GM21381 (cell line): ENCODE measurements around the gene ADAMTS13.
"Not testable (repeated sequence)": the region's sequence is repeated elsewhere in the genome, so short reads cannot be mapped to it uniquely, and the experiment has no call there.

Experiments used
- ATAC-seq: cut with Tn5 transposase; IDR thresholded peaks from one replicate; pipeline ENCODE4 v1.9.1; 2021; ENCODE audit warnings: mild to moderate bottlenecking, moderate library complexity; ENCODE audit not compliant: unreplicated experiment

The ADAMTS13 gene

DNA sequence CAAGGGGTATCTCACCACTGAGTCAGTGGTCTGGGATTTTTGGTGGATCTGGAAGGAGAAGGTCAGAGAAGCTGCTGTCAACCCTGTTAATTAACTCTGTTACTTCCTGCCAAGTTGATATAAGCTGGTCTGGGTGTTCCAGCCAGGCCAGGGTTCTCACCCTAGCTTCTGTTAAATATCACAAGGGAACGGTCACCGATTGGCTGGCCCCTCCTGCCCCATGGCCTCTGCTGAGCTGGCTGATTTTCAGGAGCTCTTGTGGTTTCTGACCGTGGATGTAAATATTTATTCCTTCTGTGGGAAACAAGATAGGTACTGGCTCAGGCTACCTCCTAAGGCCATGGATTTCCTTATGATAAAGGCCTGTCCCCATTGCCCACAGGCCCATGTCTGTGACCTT, 1.0 kb downstream of the ADAMTS13 start:
- ATAC-seq = no peak

DNA sequence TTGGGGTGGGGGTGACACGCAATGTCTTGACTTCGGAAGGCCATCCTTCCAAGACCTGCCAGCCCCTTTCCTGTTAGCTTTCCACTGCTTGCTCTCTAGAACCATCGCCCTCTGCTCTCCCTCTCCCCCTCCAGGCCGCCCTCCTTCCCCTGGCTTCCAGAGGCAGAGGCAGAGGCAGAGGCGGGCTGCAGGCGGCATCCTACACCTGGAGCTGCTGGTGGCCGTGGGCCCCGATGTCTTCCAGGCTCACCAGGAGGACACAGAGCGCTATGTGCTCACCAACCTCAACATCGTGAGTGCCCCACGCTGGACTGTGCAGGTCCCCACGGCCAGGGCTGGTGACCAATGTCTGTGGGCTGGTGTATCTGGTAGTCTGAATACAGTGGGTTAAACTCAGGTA, 2.0 kb downstream of the ADAMTS13 start:
- ATAC-seq = no peak

DNA sequence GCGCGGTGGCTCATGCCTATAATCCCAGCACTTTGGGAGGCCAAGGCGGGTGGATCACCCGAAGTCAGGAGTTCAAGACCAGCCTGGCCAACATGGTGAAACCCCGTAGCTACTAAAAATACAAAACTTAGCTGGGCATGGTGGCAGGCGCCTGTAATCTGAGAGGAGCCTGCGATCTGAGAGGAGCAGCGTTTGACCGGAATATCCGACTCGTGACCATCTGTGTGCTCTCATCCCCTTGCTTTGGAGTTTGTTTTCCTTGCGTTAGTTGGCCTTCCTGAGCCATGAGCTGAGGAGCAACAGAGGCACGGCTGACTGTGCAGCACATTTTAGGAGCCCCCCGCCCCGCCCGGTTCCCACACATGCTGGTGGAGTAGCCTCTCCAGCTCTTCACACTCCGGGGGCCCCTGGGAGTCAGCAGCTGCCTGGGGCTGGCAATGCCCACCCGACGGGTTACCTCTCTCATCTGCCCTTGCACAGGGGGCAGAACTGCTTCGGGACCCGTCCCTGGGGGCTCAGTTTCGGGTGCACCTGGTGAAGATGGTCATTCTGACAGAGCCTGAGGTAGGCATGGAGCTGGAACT, 3.0 kb downstream of the ADAMTS13 start:
- no peak for ATAC-seq

DNA sequence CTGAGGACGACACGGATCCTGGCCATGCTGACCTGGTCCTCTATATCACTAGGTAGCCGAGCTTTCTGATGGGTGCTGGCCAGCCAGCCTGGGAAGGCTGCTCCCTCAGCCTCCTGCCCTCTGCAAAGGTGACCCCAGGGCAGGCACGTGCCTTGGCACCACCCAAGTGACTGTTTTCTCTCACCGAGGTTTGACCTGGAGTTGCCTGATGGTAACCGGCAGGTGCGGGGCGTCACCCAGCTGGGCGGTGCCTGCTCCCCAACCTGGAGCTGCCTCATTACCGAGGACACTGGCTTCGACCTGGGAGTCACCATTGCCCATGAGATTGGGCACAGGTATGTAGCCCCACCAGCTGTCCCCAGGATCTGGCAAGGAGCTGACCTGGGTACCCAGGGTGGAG, 3.8 kb downstream of the ADAMTS13 start:
- no peak for ATAC-seq

DNA sequence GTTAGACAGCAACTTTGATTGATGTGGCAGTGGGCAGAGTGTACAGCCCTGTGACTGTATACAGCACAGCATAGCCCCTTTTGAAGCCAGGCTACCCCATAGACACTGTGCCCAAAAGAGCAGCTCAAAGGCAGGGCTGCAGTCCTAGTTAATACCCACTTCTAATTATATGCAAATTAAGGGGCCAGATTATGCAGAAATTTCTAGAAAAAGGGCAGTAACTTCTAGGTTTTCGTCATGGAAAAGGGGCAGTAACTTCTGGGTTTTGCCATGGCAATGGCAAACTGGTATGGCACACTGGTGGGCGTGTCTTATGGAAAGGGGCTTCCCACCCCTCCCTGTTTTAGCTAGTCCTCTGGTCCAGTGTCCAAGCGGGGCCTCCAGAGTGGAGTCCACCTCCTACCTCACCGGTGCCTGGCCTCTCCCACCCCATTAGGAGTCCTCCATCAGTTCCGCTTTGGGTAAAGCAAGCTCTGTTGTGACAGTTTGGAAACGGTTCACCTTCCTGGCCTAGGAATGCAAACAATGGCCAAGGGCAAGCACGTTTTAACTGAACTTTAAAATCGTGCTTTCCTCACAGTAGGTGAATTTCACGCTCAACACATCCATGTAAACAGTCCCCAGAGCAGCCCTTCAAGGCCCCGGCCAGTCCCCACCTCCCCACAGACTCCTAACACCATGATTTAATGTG, 5.6 kb downstream of the ADAMTS13 start:
- ATAC-seq = no peak

DNA sequence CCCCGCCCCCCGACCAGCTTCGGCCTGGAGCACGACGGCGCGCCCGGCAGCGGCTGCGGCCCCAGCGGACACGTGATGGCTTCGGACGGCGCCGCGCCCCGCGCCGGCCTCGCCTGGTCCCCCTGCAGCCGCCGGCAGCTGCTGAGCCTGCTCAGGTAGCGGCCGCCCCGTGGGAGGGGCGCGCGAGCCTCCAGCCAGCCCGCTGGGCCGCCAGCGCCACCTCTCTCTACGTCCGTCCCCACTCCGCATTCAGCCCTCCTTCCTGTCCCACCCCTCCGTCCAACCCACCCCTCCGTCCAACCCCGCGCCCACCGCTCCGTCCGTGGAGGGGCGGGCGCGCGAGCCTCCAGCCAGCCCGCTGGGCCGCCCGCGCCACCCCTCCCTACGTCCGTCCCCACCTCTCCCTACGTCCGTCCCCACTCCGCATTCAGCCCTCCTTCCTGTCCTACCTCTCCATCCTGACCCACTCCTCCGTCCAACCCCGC, 6.5 kb downstream of the ADAMTS13 start:
- ATAC-seq = no peak

DNA sequence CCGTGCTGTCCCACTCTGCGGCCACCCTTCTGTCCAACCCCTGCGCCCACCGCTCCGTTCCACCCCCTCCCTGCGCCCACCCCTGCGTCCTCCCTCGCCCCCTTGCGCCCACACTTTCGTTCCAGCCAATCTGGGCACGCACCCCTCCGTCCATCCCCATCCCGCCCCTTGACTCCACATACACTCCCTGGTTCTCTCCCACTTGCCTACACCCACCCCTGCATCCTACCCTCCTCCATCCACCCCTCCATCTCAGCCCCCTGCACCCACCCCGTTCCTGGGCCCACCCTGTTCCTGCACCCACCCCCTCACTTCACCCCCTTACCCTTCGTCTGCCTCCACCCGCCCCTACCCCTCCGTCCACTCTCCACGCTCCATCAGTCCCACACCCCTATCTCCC, 7.0 kb downstream of the ADAMTS13 start:
- ATAC-seq = no peak

DNA sequence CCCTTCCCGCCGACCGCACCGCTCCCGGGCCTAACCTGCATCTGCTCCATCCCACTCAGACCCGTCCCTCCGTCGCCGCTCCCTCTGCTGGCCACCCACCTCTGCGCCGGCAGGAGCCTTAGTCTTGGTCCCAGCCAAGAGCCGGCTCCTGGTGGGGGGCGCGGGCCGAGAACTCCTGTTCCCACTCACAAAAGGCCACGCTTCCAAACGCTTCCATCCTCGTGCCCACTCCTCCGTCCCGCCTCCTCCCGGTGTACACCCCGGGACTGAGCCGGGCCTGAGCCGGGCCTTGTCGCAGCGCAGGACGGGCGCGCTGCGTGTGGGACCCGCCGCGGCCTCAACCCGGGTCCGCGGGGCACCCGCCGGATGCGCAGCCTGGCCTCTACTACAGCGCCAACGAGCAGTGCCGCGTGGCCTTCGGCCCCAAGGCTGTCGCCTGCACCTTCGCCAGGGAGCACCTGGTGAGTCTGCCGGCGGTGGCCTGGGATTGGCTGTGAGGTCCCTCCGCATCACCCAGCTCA, 7.5 kb downstream of the ADAMTS13 start:
- ATAC-seq = no peak

DNA sequence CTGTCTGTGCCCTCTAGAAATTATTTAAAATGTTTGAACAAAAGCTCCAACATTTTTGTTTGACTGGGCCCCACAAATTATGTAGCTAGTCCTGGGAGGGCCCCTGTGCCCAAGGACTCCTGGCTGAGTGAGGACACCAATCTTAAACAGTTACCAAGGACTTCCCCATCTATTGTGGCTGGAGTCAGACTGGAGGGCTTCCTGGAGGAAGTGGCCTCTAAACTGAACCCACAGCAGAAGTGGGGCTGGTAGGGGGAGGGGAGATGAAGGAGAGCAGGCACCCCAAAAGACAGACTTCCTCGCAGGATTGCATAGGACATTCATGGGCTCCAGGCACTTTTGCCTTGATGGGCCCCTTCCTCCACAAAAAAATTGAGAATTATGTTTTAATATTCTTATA, 8.1 kb downstream of the ADAMTS13 start:
- no peak for ATAC-seq

DNA sequence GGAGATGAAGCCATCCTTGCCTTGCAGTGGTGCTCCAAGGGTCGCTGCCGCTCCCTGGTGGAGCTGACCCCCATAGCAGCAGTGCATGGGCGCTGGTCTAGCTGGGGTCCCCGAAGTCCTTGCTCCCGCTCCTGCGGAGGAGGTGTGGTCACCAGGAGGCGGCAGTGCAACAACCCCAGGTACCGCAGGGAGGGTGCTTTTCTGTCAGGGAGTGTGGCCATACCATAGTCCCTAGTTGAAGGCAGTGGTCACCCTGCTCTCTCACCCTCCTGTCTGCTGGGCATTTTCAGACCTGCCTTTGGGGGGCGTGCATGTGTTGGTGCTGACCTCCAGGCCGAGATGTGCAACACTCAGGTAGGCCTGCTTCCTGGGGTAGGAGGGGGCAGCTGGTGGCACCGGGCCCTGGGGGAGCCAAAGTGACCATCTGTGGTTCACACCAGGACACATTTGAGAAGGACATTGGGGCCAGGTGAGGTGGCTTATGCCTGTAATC, 11.2 kb downstream of the ADAMTS13 start:
- ATAC-seq = no peak

DNA sequence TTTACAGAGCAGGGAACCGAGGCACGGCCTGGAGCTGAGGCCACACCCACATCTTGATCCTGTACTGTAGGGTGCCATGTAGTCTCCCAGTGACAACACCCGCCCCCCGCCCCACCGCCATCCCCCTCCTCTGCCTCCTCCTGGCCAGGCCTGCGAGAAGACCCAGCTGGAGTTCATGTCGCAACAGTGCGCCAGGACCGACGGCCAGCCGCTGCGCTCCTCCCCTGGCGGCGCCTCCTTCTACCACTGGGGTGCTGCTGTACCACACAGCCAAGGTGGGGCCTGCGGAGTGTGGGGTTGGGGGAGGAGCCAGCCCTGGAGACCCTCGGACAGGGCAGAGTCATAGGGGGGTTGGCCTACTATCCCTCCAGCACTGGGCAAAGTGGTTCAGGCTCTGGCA, 14.5 kb downstream of the ADAMTS13 start:
- ATAC-seq = no peak

DNA sequence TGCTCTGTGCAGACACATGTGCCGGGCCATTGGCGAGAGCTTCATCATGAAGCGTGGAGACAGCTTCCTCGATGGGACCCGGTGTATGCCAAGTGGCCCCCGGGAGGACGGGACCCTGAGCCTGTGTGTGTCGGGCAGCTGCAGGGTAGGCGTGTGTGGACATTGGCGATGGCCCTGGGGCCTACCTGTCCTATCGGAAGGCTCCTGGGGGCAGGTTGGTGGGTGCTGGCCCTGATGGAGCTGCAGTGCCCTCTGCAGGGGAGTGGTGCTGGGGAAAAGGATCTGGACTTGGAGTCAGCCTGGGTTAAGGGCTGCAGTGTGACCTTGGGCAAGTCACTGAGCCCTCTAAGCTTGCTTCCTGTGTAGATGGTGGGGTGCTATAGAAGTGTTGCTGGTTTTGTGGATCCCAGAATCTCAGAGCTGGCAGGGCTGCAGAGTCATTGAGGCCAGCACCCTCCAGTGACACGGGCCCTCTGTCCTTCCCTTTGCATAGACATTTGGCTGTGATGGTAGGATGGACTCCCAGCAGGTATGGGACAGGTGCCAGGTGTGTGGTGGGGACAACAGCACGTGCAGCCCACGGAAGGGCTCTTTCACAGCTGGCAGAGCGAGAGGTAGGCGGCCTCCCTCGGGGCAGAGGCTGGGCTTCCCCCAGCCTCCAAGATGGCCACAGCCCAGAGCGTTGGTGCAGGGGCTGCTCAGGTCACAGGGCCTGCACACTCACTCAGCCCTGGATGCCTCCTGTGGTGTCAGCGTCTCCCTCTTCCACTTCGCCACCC, 15.8 kb downstream of the ADAMTS13 start:
- no peak for ATAC-seq

DNA sequence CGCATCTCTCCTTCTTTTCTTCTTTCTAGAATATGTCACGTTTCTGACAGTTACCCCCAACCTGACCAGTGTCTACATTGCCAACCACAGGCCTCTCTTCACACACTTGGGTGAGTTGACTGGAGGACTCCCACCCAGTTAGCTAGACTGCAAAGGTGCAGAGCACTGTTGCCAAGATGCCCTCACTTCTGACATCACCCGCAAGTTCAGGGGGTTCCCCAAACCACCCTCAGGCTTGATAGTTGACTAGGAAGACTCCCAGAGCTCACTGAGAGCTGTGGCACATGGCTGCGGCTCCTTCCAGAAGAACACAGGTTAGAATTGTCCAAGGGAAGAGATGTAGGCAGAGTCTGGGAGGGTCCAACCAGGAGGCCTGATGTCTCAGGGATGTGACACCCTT, 17.2 kb downstream of the ADAMTS13 start:
- no peak for ATAC-seq

DNA sequence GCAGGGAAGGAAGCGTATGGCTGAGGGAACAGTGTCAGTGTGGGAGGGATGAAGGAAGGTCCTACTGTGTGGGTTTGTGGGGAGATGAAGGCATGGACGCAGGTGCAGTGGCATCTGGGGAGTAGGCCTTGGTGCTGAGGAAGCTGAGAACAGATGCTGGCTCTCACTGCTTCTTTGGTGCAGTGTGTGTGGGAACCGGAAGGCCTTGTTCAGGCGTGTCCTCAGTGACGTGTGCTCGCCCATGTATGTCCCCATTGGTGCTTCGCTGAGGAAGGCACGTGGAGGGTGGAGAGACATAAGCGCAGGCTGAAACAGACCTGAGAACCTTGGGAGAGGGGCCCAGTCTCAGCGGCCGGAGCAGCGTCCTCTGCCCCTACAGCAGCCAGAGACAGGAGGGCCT, 18.7 kb downstream of the ADAMTS13 start:
- no peak for ATAC-seq

DNA sequence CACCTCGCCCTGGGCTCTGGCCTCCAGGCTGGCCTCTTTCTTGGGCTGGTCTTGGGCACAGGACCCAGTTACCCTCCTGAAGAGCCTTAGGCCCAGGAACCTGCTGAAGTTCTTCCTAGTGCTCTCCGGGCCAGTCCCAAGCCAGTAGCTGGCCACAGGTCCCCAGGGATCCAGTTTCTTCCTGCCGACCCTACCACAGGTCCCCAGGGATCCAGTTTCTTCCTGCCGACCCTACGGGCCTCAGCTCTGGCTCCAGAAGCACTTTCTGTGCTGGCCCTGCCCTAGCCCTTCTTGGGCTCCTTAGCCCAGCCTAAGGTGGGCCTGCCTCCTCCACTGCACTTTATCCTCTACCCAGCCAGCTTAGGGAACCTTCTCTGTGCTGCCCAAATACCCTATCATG, 19.4 kb downstream of the ADAMTS13 start:
- ATAC-seq = no peak

DNA sequence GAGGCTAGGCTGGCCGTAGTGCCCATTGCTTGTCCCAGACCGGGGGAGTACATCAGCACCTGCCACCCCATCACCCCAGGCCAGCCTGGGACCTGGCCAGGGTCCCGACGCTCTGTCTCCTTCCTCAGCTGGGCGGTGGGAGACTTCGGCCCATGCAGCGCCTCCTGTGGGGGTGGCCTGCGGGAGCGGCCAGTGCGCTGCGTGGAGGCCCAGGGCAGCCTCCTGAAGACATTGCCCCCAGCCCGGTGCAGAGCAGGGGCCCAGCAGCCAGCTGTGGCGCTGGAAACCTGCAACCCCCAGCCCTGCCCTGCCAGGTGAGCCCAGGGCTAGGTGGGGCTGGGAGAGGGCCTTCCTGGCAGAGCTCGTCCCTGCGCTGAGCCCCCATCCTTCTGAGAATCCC, 21.1 kb downstream of the ADAMTS13 start:
- ATAC-seq = no peak

DNA sequence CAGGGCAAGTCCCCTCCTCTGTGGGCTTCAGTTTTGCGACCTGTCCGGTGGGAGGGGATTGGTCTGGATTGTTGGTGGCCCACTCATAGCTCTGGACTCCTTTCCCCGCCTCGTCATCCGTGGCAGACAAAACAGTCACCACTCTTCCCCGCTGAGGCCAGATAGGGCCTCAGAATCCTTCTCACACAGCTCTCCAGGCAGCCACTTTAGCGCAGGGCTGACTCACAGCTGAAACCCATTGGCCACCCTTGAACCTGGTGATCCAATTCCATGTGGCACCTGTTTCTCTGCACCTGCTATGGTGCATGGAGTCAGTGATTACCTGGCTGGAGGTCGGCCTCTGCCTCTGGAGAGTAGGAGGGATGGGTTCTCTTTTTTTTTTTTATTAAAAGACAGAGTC, 21.8 kb downstream of the ADAMTS13 start:
- no peak for ATAC-seq

DNA sequence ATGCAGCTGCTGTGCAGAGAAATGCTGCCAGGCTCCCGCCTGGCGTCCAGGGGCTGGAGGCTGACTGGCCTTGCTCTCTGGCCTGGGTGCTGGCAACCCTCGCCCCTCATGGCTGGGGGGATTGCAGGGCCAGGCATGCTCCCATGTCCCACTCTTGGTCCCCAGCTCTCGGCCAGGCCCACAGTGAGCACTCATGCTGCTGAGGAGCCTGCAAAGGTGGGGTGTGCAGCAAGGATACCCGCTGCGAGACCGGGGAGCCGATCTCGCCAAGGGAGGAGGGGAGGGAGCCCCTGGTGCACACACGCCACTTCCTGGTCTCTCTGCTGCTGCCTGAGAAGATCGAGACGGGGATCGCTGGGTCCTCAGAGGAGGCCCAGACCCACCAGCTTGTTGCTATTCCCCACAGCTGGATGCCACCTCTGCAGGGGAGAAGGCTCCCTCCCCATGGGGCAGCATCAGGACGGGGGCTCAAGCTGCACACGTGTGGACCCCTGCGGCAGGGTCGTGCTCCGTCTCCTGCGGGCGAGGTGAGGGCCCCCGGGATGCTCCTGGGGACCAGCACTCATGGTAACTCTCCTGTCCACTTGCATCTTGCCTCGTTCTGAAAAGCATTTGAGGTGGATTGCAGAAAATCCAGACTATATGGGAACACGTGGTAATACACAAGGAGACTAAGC, 23.3 kb downstream of the ADAMTS13 start:
- ATAC-seq = no peak

DNA sequence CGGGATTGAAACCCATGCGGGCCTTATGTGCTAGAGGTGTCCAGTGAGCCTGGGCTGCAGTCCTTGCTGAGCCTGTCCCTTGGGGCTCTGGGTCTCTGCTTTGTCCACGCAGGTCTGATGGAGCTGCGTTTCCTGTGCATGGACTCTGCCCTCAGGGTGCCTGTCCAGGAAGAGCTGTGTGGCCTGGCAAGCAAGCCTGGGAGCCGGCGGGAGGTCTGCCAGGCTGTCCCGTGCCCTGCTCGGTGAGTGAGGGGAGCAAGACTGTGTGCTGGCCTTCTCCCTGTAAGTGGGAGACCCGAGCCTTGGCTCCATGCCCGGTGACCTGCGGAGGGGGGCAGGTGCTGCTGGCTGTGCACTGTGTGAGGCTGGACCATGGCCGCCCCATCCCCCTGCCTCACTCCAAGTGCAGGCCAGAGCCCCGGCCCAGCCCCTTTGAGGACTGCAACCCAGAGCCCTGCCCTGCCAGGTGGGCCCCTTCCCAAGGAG, 26.4 kb downstream of the ADAMTS13 start:
- ATAC-seq = no peak

DNA sequence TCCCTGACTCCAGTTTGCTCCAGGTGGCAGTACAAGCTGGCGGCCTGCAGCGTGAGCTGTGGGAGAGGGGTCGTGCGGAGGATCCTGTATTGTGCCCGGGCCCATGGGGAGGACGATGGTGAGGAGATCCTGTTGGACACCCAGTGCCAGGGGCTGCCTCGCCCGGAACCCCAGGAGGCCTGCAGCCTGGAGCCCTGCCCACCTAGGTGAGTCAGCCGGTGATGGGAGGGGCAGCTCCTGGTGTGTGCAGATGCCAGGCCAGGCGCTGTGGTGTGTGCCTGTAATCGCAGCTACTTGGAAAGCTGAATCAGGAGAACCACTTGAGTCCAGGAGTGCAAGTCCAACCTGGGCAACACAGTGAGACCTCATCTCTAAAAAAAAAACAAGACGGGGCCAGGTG, 27.6 kb downstream of the ADAMTS13 start:
- ATAC-seq = no peak

DNA sequence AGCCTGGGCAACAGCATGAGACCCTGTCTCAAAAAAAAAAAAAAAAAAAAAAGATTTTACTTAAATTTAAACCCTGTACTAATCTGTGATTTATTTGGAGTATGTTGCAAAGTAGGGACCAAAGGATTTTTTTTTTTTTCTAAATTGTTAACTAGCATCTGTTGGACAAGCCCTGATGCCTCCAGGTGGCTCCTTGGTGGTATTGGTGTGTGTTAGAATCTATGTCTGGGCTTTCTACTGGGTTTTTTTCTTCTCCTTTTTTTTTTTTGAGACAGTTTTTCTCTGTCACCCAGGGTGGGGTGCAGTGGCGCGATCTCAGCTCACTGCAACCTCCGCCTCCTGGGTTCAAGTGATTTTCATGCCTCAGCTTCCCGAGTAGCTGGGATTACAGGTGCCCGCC, 29.7 kb downstream of the ADAMTS13 start:
- ATAC-seq = not testable (repeated sequence)
